ENCODE results near the gene TBC1D9B. TPM values are rescaled to one million over a fixed set of nuclear protein-coding genes. Genes with fewer than 3 reads are reported as not detected.

The TBC1D9B gene
- polyA plus RNA-seq (ENCODE audit: insufficient read length in 3 of 3) = 10 to 100 TPM; 89.8 to 96.2 (median 92.6) TPM

GRCh38 chr5:179907556-179908324 is at the start of gene TBC1D9B:
Gene TBC1D9B, minus strand, starts transcription at chr5:179907897. Its CDS starts 76 bp downstream, at chr5:179907821.
- peak in 2 of 3 donors; percentile 51 to 54 for DNase-seq (ENCODE audit: low read depth in 3 of 3, low spot score in 2 of 3)

GRCh38 chr5:179955630-179956029 is 47.9 kb upstream of the TBC1D9B start:
- DNase-seq (ENCODE audit: low read depth in 3 of 3, low spot score in 2 of 3) = no peak

- no peak for DNase-seq (ENCODE audit: low read depth in 3 of 3, low spot score in 2 of 3)
Measured at GRCh38 chr5:179955062-179955461, 47.4 kb upstream of the TBC1D9B start.

GRCh38 chr5:179954434-179954833 is 46.7 kb upstream of the TBC1D9B start:
- no peak for DNase-seq (ENCODE audit: low read depth in 3 of 3, low spot score in 2 of 3)

- DNase-seq (ENCODE audit: low read depth in 3 of 3, low spot score in 2 of 3) = no peak
Measured at GRCh38 chr5:179953987-179954386, 46.3 kb upstream of the TBC1D9B start.

GRCh38 chr5:179936976-179937681 is 29.4 kb upstream of the TBC1D9B start:
- DNase-seq (ENCODE audit: low read depth in 3 of 3, low spot score in 2 of 3) = no peak

GRCh38 chr5:179930788-179931473 is 23.2 kb upstream of the TBC1D9B start:
- no peak for DNase-seq (ENCODE audit: low read depth in 3 of 3, low spot score in 2 of 3)

- DNase-seq (ENCODE audit: low read depth in 3 of 3, low spot score in 2 of 3) = no peak
Measured at GRCh38 chr5:179927824-179928223, 20.1 kb upstream of the TBC1D9B start.

GRCh38 chr5:179926657-179927056 is 19.0 kb upstream of the TBC1D9B start:
- no peak for DNase-seq (ENCODE audit: low read depth in 3 of 3, low spot score in 2 of 3)

- no peak for DNase-seq (ENCODE audit: low read depth in 3 of 3, low spot score in 2 of 3)
Measured at GRCh38 chr5:179923436-179923835, 15.7 kb upstream of the TBC1D9B start.

- no peak for DNase-seq (ENCODE audit: low read depth in 3 of 3, low spot score in 2 of 3)
Measured at GRCh38 chr5:179920175-179920574, 12.5 kb upstream of the TBC1D9B start.

GRCh38 chr5:179919487-179920060 is 11.9 kb upstream of the TBC1D9B start:
- DNase-seq (ENCODE audit: low read depth in 3 of 3, low spot score in 2 of 3) = no peak

- no peak for DNase-seq (ENCODE audit: low read depth in 3 of 3, low spot score in 2 of 3)
Measured at GRCh38 chr5:179918742-179919486, 11.2 kb upstream of the TBC1D9B start.

- DNase-seq (ENCODE audit: low read depth in 3 of 3, low spot score in 2 of 3) = no peak
Measured at GRCh38 chr5:179916523-179916922, 8.8 kb upstream of the TBC1D9B start.

GRCh38 chr5:179915406-179915935 is 7.8 kb upstream of the TBC1D9B start:
- DNase-seq (ENCODE audit: low read depth in 3 of 3, low spot score in 2 of 3) = no peak

- no peak for DNase-seq (ENCODE audit: low read depth in 3 of 3, low spot score in 2 of 3)
Measured at GRCh38 chr5:179914032-179914755, 6.5 kb upstream of the TBC1D9B start.

- DNase-seq (ENCODE audit: low read depth in 3 of 3, low spot score in 2 of 3) = no peak
Measured at GRCh38 chr5:179913461-179913860, 5.8 kb upstream of the TBC1D9B start.

- no peak for DNase-seq (ENCODE audit: low read depth in 3 of 3, low spot score in 2 of 3)
Measured at GRCh38 chr5:179912951-179913350, 5.3 kb upstream of the TBC1D9B start.

GRCh38 chr5:179912386-179912785 is 4.7 kb upstream of the TBC1D9B start:
- DNase-seq (ENCODE audit: low read depth in 3 of 3, low spot score in 2 of 3) = no peak
